GM23248 (cell line): ENCODE measurements around the gene WDR72.

ENCODE experiments used
- EZH2 ChIP-seq: fragments of 200-600 bp; sonication (generic); IDR thresholded peaks from 2 replicates; pipeline ENCODE4 v1.6.1; 2018; ENCODE audit warnings: antibody characterized with exemption, mild to moderate bottlenecking; ENCODE audit not compliant: insufficient read depth, poor library complexity, severe bottlenecking
- EZH2phosphoT487 ChIP-seq: fragments of 200-600 bp; sonication (generic); IDR thresholded peaks from 2 replicates; pipeline ENCODE4 v1.6.1; 2018; ENCODE audit warnings: antibody characterized with exemption, moderate library complexity, mild to moderate bottlenecking, low read depth; ENCODE audit not compliant: insufficient read depth

DNA sequence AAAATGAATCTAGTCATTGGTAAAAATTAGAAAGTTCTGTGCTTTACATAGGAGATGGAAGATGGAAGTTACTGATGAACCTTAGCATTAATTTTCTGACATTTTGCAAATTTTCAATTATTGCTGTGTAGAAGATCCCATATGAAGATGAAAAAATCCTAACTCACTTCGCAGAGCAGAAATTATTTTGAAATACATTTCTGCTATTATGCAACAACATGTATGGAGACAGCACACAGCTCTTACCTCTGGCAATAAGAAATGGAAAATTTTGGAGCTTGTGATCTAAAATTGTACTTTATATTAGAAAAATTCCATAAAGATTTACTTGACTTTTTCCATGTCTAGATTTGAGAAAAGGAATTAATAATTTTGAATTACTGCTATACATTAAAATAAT, 177.9 kb downstream of the WDR72 start:
- TF ChIP-seq EZH2: no peak
- no peak for TF ChIP-seq EZH2phosphoT487
